ENCODE results near the gene ABCA1.

DNA sequence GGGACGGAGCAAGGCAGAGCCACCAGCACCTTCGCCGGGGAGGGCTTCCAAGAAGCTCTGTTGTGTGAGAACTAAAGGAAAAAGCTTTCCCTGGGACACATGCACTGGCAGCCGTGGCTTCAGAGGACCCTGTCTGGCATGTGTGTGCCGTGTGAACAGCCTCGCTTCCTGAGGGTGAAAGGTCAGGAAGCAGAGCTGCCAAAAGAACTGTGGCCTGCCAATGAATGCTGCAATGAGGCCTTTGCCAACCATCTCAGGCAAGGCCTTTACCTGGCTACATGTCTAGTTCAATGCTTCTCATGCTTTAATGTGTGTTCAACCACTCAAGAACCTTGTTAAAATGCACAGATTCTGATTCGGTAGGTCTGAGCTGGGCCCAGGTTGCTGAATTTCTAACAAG lies 110.5 kb downstream of the ABCA1 start:
- TF ChIP-seq, protein P1, sequence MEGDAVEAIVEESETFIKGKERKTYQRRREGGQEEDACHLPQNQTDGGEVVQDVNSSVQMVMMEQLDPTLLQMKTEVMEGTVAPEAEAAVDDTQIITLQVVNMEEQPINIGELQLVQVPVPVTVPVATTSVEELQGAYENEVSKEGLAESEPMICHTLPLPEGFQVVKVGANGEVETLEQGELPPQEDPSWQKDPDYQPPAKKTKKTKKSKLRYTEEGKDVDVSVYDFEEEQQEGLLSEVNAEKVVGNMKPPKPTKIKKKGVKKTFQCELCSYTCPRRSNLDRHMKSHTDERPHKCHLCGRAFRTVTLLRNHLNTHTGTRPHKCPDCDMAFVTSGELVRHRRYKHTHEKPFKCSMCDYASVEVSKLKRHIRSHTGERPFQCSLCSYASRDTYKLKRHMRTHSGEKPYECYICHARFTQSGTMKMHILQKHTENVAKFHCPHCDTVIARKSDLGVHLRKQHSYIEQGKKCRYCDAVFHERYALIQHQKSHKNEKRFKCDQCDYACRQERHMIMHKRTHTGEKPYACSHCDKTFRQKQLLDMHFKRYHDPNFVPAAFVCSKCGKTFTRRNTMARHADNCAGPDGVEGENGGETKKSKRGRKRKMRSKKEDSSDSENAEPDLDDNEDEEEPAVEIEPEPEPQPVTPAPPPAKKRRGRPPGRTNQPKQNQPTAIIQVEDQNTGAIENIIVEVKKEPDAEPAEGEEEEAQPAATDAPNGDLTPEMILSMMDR (IDR thresholded peaks at IDR 0.05): no peak
- TF ChIP-seq POLR2AphosphoS5 (IDR thresholded peaks at IDR 0.05) (no peak), EP300 (IDR thresholded peaks at IDR 0.05) (no peak), POLR2A (IDR thresholded peaks at IDR 0.05) (no peak)

Measured in upper lobe of left lung (tissue), 4 donors.